ENCODE measurements around the gene CEMIP. TPM values are rescaled to one million over a fixed set of nuclear protein-coding genes. Genes with fewer than 3 reads are reported as not detected.

The CEMIP gene
- total and polyA plus RNA-seq, 12 donors, result 0.01 to 1.9 (median 0.23) TPM; not detected in 1

DNA sequence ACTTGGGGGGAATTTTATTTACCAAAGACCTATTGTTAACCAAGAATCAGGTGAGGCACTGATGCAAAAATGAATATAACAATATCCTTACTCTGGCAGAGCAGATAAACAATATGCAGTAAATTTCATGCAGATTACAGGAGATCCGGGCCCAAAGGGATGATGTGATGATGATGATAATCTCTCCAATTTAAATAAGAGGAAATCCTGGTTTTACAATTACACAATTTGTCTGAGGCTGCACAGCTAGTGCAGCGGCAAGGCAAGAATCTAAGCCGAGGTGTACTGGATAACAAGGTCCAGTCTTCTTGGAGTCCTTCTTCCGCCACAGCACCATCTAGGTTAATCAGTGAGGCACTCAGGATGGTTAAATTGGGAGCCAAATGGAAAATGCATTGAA, 212.8 kb downstream of the CEMIP start:
- ATAC-seq (no peak), DNase-seq (no peak)
- H3K27me3 ChIP-seq, result no peaks in the 10 kb centered on the region
- peak overlapping the region in 7 of 10 donors; percentile 10 to 94 (median 91) for H3K27ac ChIP-seq
- intact Hi-C loops (cut with DNase I), result no loop called here
- TF ChIP-seq, protein P1, sequence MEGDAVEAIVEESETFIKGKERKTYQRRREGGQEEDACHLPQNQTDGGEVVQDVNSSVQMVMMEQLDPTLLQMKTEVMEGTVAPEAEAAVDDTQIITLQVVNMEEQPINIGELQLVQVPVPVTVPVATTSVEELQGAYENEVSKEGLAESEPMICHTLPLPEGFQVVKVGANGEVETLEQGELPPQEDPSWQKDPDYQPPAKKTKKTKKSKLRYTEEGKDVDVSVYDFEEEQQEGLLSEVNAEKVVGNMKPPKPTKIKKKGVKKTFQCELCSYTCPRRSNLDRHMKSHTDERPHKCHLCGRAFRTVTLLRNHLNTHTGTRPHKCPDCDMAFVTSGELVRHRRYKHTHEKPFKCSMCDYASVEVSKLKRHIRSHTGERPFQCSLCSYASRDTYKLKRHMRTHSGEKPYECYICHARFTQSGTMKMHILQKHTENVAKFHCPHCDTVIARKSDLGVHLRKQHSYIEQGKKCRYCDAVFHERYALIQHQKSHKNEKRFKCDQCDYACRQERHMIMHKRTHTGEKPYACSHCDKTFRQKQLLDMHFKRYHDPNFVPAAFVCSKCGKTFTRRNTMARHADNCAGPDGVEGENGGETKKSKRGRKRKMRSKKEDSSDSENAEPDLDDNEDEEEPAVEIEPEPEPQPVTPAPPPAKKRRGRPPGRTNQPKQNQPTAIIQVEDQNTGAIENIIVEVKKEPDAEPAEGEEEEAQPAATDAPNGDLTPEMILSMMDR (IDR thresholded peaks at IDR 0.05), result no peak
- H3K9me3 ChIP-seq, result peaks cover 0 to 4% (median 0%) of the 10 kb centered on the region in 11 donors
- WGBS, 2 donors, result 62 to 70% methylated on average over 4 of the region's 4 CpGs
- H3K4me1 ChIP-seq, result peaks cover 3 to 48% (median 43%) of the 10 kb centered on the region in 9 donors
- no peak overlapping the region for H3K4me3 ChIP-seq
- H3K36me3 ChIP-seq, result no peaks in the 10 kb centered on the region

DNA sequence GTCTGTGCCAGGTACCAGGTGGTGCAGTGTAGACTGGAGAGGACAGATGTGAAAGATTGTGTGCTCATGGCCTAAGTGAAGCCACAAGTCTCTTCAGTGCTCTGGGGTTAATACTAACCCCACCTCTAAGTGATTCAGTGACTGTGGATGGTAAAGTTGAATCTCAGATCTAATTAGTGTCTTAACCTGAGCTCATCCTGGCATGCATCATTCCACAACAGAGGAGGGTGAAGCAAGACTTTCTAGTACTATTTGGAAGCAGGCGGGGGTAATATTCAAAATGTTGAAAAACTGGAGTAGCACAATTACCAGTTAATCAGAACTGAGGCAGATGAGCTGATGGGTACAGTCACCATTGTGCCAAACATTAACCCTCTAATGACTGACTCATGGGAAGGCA, 213.3 kb downstream of the CEMIP start:
- TF ChIP-seq, protein P1 (IDR thresholded peaks at IDR 0.05), result no peak
- no peak for DNase-seq

DNA sequence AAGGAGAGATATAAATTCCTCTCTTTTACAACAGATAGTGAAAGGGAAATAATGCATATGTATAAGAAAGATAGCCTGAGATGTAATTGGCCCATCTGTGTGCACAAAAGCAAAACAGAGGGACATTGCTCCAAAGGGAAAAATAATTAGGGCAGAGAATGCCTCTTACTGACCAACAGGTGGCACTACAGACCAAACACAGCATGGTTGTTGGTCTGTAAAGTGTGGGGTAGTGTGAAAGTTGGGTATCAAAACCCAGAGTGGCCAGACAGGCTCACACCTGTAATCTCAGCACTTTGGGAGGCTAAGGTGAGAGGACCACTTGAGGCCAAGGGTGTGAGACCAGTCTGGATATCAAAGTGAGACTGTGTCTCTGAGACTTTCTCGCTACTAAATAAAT, 217.1 kb downstream of the CEMIP start:
- Histone ChIP-seq H3K27ac (no peak overlapping the region), H3K9me3 (peaks cover 0 to 4% (median 0%) of the 10 kb centered on the region in 11 donors), H3K4me3 (no peak overlapping the region), H3K4me1 (peaks cover under 1 to 30% (median 19%) of the 10 kb centered on the region in 9 donors), H3K36me3 (no peaks in the 10 kb centered on the region), H3K27me3 (no peaks in the 10 kb centered on the region)
- TF ChIP-seq, protein P1 (IDR thresholded peaks at IDR 0.05), result peak in 8 of 9 donors; percentile 7 to 56 (median 45)
- 97 to 100% methylated on average over 1 of the region's 1 CpG for WGBS, 2 donors
- ATAC-seq (no peak), DNase-seq (no peak)
- intact Hi-C loops (cut with DNase I), result loop anchor here in 4 of 10 donors (5.0 kb wide), 1 partner anchor 271 kb away; no protein-coding TSS in a partner anchor

More for the DNA sequence above, 213.3 kb downstream of the CEMIP start:
- intact Hi-C loops (cut with DNase I), result no loop called here
- Histone ChIP-seq H3K36me3 (no peaks in the 10 kb centered on the region), H3K4me1 (peaks cover 3 to 44% (median 38%) of the 10 kb centered on the region in 9 donors), H3K27me3 (no peaks in the 10 kb centered on the region), H3K4me3 (no peak overlapping the region), H3K9me3 (peaks cover 0 to 4% (median 0%) of the 10 kb centered on the region in 11 donors), H3K27ac (peak overlapping the region in 4 of 10 donors; percentile 10 to 94 (median 94))
- ATAC-seq, result no peak
- 93 to 98% methylated on average over 1 of the region's 1 CpG for WGBS, 2 donors

DNA sequence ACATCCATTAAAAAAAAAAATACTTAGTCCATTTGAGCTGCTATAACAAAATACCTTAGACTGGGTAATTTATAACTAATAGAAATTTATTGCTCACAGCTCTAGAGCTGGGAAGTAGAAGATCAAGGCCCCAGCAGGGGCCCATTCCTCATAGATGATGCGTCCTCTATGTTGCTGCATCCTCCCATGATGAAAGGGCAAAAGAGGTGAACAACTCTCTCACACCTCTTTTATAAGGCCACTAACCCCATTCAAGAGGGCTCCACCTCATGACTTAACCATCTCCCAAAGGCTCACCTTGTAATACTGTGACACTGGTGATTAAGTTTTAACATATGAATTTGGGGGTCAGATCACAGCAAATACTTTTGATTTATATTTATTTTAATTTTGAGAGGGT, 218.5 kb downstream of the CEMIP start:
- H3K27ac ChIP-seq, result peak overlapping the region in 2 of 10 donors; percentile 63 to 100
- ATAC-seq (no peak), DNase-seq (no peak)
- H3K9me3 ChIP-seq, result peaks cover 0 to 4% (median 0%) of the 10 kb centered on the region in 11 donors
- peaks cover 0 to 26% (median 12%) of the 10 kb centered on the region in 9 donors for H3K4me1 ChIP-seq
- no peaks in the 10 kb centered on the region for H3K27me3 ChIP-seq
- intact Hi-C loops (cut with DNase I), result loop anchor here in 4 of 10 donors (5.0 kb wide), 1 partner anchor 270 kb away; no protein-coding TSS in a partner anchor
- H3K36me3 ChIP-seq, result peaks cover 0 to 5% (median 0%) of the 10 kb centered on the region in 9 donors
- TF ChIP-seq, protein P1 (IDR thresholded peaks at IDR 0.05), result no peak
- no peak overlapping the region for H3K4me3 ChIP-seq
- 98 to 100% methylated on average over 1 of the region's 1 CpG for WGBS, 2 donors

Data from heart right ventricle (tissue), 16 donors.